ENCODE measurements around the gene ZCCHC4. TPM values are rescaled to one million over a fixed set of nuclear protein-coding genes. Genes with fewer than 3 reads are reported as not detected.

The ZCCHC4 gene
- total RNA-seq (10 to 100 TPM in 3 of 4 donors, 1 to 10 TPM in 1; 9.1 to 21.8 (median 17.8) TPM), polyA plus RNA-seq (1 to 10 TPM; 3.5 to 4.5 (median 4.2) TPM)

DNA sequence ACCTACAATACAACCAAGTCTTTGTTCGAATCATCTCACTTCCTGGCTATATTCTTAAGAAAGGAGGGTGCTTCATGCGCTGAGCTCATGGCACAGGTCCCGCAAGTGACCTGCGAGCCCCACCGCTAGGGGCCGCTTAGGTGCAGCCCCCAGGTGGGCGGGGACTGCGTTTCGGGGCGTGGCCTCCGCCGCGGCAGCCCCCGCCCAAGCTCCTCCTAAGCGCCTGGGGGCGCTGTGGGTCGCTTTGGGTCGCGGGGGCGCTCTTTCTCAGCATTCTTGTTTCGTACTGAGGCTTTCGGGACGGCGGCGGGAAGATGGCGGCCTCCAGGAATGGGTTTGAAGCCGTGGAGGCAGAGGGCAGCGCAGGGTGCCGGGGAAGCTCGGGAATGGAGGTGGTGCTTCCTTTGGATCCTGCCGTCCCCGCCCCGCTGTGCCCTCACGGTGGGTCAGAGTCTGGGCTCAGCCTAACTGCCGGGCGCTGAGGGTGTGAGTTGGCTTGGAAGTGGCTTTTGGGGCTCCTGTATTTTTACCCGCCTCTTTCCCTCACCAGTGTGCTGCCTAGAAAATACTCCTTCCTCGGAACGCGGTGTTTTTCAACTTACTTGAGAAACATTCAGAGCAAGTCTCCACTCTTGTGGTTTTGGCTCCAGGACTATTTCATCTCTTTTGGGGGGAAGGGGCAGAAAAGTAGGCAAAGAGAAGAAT, at the start of gene ZCCHC4:
Gene ZCCHC4 (plus strand): TSS at position 279 of the 705 bp plus-strand sequence. CDS start 36 bp downstream, at position 315.
- Histone ChIP-seq H3K27me3 (no peaks in the 10 kb centered on the region), H3K36me3 (peaks cover 0 to 14% (median 5%) of the 10 kb centered on the region in 4 donors), H3K27ac (peak within 1 kb of the TSS; percentile 62 to 83 (median 80)), H3K4me1 (peaks cover 0 to 9% (median 8%) of the 10 kb centered on the region in 4 donors), H3K9me3 (no peaks in the 10 kb centered on the region), H3K4me3 (peak within 1 kb of the TSS; percentile 47 to 76 (median 70))
- 0 to 1% methylated on average over 40 of the region's 40 CpGs for WGBS, 2 donors
- intact Hi-C loops (cut with DNase I): loop anchor here (2.0 to 5.0 kb wide), 3 partner anchors 64 to 150 kb away; partner anchors contain the start of genes ANAPC4, PI4K2B and SEPSECS
- TF ChIP-seq EP300 (IDR thresholded peaks at IDR 0.05): no peak
- TF ChIP-seq POLR2A (IDR thresholded peaks at IDR 0.05): no peak
- TF ChIP-seq POLR2AphosphoS5 (IDR thresholded peaks at IDR 0.05): peak in 3 of 4 donors; percentile 54 to 72 (median 63)
- TF ChIP-seq, protein P1, sequence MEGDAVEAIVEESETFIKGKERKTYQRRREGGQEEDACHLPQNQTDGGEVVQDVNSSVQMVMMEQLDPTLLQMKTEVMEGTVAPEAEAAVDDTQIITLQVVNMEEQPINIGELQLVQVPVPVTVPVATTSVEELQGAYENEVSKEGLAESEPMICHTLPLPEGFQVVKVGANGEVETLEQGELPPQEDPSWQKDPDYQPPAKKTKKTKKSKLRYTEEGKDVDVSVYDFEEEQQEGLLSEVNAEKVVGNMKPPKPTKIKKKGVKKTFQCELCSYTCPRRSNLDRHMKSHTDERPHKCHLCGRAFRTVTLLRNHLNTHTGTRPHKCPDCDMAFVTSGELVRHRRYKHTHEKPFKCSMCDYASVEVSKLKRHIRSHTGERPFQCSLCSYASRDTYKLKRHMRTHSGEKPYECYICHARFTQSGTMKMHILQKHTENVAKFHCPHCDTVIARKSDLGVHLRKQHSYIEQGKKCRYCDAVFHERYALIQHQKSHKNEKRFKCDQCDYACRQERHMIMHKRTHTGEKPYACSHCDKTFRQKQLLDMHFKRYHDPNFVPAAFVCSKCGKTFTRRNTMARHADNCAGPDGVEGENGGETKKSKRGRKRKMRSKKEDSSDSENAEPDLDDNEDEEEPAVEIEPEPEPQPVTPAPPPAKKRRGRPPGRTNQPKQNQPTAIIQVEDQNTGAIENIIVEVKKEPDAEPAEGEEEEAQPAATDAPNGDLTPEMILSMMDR (IDR thresholded peaks at IDR 0.05): peak; percentile 53 to 99 (median 84)
- peak; percentile 93 for DNase-seq

DNA sequence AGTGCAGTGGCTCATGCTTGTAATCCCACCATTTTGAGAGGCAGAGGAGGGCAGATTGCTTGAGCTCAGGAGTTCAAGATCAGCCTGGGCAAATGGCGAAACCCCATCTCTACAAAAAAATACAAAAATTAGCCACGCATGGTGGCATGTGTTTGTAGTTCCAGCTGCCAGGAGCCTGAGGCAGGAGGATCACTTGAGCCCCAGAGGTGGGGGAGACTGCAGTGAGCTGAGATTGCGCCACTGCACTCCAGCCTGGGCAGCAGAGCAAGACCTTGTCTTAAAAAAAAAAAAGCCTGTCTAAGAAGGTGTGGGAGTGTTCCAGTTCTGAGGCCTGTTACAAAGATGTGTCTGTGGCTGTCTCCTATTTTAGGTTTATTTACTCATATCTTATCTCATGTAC, 40.7 kb upstream of the ZCCHC4 start:
- no peaks in the 10 kb centered on the region for H3K4me1 ChIP-seq
- TF ChIP-seq, protein P1 (IDR thresholded peaks at IDR 0.05): no peak
- TF ChIP-seq POLR2AphosphoS5 (IDR thresholded peaks at IDR 0.05) (no peak), POLR2A (IDR thresholded peaks at IDR 0.05) (no peak), EP300 (IDR thresholded peaks at IDR 0.05) (no peak)
- H3K27ac ChIP-seq: no peak overlapping the region
- DNase-seq: no peak
- WGBS, 2 donors: 96 to 100% methylated on average over 3 of the region's 3 CpGs
- intact Hi-C loops (cut with DNase I): no loop called here
- no peaks in the 10 kb centered on the region for H3K9me3 ChIP-seq
- H3K36me3 ChIP-seq: peaks cover 0 to 14% (median 3%) of the 10 kb centered on the region in 4 donors
- no peaks in the 10 kb centered on the region for H3K27me3 ChIP-seq
- no peak overlapping the region for H3K4me3 ChIP-seq

DNA sequence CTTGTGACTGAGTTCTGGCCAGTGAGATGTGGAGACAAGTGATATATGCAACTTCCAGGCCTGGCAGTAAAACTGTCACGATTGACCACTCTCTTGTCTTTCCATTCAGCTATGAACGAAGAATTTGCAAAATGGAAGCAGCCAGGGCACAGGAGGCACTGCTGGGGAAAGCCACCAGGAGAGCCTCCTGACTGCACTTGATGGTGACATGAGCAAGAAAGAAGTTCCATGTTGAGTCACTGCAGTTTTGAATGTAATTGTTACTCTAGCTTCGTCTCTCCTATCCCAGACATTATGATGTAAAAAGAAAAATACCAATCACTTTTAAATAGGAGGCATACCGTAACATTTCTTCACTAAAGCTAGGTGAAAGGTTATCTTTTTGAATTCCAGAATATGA, 32.4 kb upstream of the ZCCHC4 start:
- DNase-seq: no peak
- intact Hi-C loops (cut with DNase I): no loop called here
- no peak overlapping the region for H3K4me3 ChIP-seq
- peaks cover 0 to 16% (median 3%) of the 10 kb centered on the region in 4 donors for H3K36me3 ChIP-seq
- TF ChIP-seq, protein P1 (IDR thresholded peaks at IDR 0.05): no peak
- no peak for TF ChIP-seq EP300 (IDR thresholded peaks at IDR 0.05)
- TF ChIP-seq POLR2AphosphoS5 (IDR thresholded peaks at IDR 0.05): no peak
- no peak for TF ChIP-seq POLR2A (IDR thresholded peaks at IDR 0.05)
- no peaks in the 10 kb centered on the region for H3K9me3 ChIP-seq
- 83 to 94% methylated on average over 4 of the region's 4 CpGs for WGBS, 2 donors
- H3K27me3 ChIP-seq: no peaks in the 10 kb centered on the region
- H3K4me1 ChIP-seq: no peaks in the 10 kb centered on the region
- H3K27ac ChIP-seq: no peak overlapping the region

DNA sequence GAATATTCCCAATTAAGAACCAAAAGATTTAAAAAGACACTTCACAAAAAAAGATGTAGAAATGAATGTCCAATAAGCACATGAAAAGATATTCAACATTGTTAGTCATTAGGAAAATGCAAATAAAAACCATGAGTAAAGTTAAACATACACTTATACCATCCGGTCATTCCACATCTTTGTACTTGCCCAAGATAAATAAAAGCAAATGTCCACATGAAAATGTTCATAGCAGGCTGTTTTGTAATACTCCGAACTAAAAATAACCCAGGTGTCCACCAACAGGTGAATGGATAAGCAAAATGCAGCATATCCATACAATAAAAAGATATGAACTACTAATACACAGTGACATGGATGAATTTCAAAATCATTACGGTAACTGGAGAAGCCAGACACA, 28.6 kb upstream of the ZCCHC4 start:
- no peaks in the 10 kb centered on the region for H3K4me1 ChIP-seq
- no peak overlapping the region for H3K27ac ChIP-seq
- H3K4me3 ChIP-seq: no peak overlapping the region
- 42 to 70% methylated on average over 3 of the region's 3 CpGs for WGBS, 2 donors
- H3K36me3 ChIP-seq: peaks cover 0 to 16% (median 3%) of the 10 kb centered on the region in 4 donors
- no peaks in the 10 kb centered on the region for H3K9me3 ChIP-seq
- H3K27me3 ChIP-seq: no peaks in the 10 kb centered on the region
- no peak for DNase-seq
- no peak for TF ChIP-seq EP300 (IDR thresholded peaks at IDR 0.05)
- TF ChIP-seq, protein P1 (IDR thresholded peaks at IDR 0.05): no peak
- TF ChIP-seq POLR2AphosphoS5 (IDR thresholded peaks at IDR 0.05): no peak
- TF ChIP-seq POLR2A (IDR thresholded peaks at IDR 0.05): no peak
- intact Hi-C loops (cut with DNase I): no loop called here
